Transverse colon (tissue), 3 donors: ENCODE results near the gene SLX4IP.

Experiments used
- CTCF ChIP-seq, 5 experiments: fragments of 200-600 bp in 3 of 5; fragments of 450-650 bp in 2 of 5; sonication (generic) in 3 of 5; IDR thresholded peaks; 1 replicate in 2 of 5; 2 replicates in 3 of 5; pipeline ENCODE4 v1.5.1; 2016 to 2017; ENCODE audit warnings: antibody characterized with exemption in 5 of 5, inconsistent platforms in 3 of 5, mild to moderate bottlenecking in 2 of 5, moderate library complexity in 1 of 5
- EP300 ChIP-seq: sonication (generic); formaldehyde crosslinking; IDR thresholded peaks from one replicate; pipeline ENCODE4 v1.6.1; 2017; ENCODE audit warnings: antibody characterized with exemption, low read depth
- POLR2A ChIP-seq: fragments of 450-650 bp; IDR thresholded peaks from one replicate; pipeline ENCODE4 v1.6.1; 2016; ENCODE audit warnings: antibody characterized with exemption, mild to moderate bottlenecking, moderate library complexity

GRCh38 chr20:10619427-10619826, 184.3 kb downstream of the SLX4IP start:
- TF ChIP-seq CTCF (IDR thresholded peaks at IDR 0.05), result no peak
- TF ChIP-seq POLR2A, result no peak
- no peak for TF ChIP-seq EP300
